ENCODE data around the gene SEMA3C.

SEMA3C gene

DNA sequence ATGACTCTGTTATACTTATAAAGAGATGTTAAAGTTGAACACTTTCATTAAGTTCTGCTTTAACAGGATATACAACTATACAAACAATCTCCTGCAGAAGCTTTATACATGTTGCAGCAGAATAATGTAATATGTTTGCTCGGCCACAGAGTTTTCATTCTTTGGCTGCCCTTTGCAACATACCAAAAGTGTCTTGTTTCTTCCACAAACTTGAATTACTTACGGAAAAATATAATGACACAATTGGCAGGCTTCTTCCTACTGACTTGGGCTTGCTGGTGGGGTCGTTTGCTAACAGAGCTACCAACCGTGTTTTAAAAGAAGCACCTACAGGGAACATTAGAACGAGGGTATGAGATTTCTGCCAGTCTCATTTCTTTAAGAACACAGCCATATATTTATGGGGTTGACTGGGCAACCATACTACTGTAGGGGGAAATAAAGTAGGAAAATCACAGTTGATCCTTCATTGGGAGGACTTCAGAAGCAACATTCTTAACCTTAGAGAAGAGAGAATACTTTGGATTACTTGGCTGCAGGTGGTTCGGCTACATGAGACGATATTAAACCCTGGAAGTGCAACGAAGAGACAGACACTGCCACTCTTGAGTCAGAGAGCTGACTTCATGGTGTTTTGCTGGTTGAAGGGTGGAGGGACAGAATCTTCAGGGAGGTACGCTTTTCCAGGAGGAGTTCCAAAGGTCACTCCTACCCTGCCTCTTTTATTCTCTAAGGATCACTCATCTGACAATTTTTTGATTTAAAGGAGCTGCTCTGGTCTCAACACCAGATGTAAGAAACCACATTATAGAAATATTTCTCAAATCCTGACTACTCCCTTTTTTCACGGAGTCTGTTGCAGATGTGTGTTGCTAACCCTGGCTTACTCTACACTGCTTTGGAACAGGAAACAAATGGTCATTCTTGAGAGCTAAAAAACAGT lies 123.9 kb downstream of the SEMA3C start:
- DNase-seq: no peak
- no peak for TF ChIP-seq POLR2A (IDR thresholded peaks at IDR 0.05; ENCODE audit: low read length)

DNA sequence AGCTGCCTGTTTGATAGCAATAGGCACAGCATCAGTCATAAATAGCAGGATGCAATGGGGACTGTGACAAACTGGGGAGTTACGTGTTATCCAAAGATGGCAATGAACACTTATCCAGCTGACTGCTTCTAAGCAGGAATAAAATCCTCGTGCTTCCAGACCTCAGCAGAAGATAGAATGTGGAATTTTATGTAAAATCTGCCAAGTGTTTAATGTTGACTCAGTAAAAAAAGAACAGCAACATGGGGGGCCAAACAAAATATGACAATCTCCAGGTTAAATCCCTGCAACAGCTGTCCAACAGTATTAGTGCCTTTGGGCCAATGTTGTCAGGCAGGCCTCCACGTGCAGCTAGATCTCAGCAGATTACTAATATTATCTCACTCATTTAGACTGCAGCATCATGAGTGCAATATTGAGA lies 127.3 kb downstream of the SEMA3C start:
- TF ChIP-seq GATA1 (IDR thresholded peaks at IDR 0.05; ENCODE audit: low read depth, low read length) (no peak), POLR2A (IDR thresholded peaks at IDR 0.05; ENCODE audit: low read length) (no peak)
- no peak for DNase-seq

DNA sequence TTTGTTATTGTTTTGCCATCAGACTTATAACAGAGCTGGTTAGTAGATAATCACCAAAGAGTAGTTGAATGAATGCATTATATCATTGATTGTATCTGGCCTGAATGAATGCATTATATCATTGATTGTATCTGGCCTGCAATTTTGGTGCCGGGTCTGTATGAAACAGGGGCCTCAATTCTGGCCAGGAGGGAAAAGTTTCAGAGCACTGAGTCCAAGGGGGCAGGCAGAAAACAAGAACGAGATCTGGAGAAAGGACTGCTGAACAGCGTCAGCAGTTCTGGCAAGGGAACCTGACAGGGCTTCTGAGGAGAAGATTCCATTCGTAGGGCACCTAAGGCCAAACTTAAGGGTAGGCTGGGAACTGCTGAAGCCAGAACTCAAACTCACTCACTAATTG lies 128.0 kb downstream of the SEMA3C start:
- DNase-seq: no peak
- TF ChIP-seq GATA1 (IDR thresholded peaks at IDR 0.05; ENCODE audit: low read depth, low read length) (no peak), POLR2A (IDR thresholded peaks at IDR 0.05; ENCODE audit: low read length) (no peak)

DNA sequence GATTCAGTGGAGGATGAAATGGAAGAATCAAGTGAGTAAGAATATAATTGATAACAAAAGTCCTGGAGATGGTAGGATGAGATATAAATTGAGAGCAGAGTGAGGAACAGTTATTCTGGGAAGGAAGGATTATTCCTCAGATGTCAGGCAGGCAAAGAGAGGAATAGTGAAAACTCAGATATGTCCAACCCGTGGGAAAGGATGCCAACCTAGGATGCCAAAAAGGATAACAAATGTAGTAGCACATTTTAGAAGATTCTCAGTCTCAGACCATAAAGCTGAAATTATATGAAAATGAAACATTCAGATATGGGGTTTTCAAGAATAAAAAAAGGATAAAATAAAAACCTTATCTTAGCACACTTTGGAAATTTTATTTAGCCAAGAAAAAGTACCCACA lies 131.1 kb downstream of the SEMA3C start:
- DNase-seq: no peak
- TF ChIP-seq POLR2A (IDR thresholded peaks at IDR 0.05; ENCODE audit: low read length): no peak
- no peak for TF ChIP-seq GATA1 (IDR thresholded peaks at IDR 0.05; ENCODE audit: low read depth, low read length)

DNA sequence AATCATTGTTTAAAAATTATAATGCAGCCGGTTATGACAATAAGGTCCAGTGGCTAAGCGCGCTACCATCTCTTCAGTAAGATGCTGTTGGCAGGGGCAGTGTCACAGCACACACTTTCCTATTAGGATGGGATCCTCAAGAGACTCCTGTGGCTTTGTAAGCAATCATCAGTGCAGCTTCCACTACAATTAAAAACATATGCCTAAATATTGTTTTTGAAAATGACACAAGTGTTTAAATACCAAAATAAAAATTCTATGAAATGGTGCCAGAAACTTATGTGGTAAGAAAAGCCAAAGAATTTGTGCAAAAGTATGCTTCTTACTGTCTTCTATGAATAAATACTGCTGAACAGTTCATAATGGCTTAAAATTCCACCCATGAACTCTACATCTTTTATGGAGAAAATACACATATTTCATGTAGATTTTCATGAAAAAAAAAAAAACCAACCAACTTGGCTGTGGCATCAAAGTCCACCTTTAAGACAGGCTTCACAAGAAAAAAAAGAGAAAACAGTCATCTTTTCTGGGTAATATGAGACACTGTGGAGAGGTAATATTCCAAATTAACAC lies 132.8 kb downstream of the SEMA3C start:
- no peak for DNase-seq
- TF ChIP-seq POLR2A (IDR thresholded peaks at IDR 0.05; ENCODE audit: low read length): no peak
- TF ChIP-seq GATA1 (IDR thresholded peaks at IDR 0.05; ENCODE audit: low read depth, low read length): no peak

DNA sequence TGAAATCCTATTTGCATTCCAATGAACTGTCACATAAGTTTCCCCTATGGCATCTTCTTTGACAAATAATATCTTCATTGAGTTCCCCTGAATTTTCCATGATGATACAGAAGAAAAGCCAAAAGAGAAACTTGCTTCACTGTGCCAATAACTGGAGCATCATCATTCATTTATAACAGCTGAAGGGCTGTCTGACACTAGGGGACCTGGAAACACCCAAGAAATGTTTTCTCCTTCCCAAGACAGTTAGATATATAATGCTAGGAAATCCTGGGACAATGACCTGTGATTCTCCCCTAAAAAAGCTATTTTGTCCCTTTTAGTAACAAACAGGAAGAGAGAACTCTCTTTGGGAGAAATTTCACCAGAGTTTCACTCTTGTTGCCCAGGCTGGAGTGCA lies 133.6 kb downstream of the SEMA3C start:
- TF ChIP-seq POLR2A (IDR thresholded peaks at IDR 0.05; ENCODE audit: low read length) (no peak), GATA1 (IDR thresholded peaks at IDR 0.05; ENCODE audit: low read depth, low read length) (no peak)
- DNase-seq: no peak

DNA sequence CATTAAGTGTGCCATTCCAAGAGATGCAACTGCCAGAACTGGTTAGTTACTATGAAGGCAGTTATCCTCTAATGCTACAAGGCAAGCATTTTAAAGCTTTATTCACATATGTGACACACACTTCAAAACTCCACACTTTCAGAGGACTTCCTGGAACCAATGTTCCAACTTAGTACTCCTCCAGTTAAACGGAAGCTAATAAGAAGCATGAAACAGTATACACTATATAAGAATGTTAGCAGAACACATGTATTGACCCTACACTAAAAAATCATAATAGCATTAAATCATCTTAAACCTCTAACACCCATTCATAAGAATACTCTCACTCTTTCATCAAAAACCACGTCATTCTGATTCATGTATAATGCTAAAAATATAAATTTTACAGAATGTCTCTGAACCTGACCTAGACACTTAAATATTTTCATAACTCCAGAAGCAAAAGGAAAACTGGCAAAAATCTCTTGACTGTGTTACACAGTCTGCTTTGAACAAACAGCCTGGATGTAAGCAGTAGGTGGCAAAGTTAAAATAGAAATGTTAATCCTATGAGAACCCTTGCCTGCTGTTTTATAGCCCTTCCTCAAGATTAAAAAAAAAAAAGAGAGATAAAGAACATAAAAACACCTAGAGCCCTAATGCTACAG lies 135.0 kb downstream of the SEMA3C start:
- no peak for TF ChIP-seq POLR2A (IDR thresholded peaks at IDR 0.05; ENCODE audit: low read length)
- no peak for TF ChIP-seq GATA1 (IDR thresholded peaks at IDR 0.05; ENCODE audit: low read depth, low read length)
- no peak for DNase-seq

DNA sequence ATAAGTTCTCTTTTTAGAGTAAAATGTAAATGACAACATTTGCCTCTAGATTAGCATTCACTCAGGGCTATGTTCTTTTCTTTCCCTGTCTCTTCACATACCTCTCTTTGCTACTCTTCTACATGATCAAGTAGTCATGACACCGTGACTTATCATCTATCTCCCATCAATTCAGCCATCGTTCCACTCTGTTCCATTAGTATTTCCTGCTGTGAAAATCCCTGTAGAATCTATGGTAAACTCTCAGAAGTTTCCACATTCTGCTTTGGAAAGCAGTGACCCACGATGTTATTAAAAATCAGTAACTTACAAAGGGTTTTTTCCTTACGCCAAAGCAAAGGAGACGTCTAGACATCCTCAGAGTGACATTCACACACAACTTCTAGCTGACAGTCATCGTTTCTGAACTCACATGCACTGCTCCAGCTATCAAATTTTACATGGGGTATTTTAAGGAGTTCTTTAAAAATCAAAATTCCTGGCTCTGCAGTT lies 135.6 kb downstream of the SEMA3C start:
- DNase-seq: no peak
- TF ChIP-seq GATA1 (IDR thresholded peaks at IDR 0.05; ENCODE audit: low read depth, low read length) (no peak), POLR2A (IDR thresholded peaks at IDR 0.05; ENCODE audit: low read length) (no peak)

DNA sequence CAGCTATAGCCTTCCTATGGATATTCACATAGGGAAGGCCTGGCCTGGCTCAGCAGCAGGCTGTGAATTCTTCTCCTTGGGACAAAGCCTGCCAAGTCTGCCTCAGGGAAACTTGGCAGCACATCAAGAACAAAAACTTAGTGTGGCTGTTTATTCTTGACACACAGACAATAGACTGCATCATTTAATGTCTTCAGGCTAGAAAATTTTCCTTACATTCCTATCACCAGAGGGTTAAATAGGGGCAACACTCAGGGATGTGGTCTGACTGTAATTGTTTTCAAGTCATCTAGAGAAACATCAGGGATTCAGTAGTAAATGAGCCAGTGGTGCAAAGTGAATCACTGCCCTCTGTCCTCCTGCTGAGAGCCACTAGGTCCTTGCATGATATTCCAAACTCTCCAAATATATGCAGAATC lies 137.3 kb downstream of the SEMA3C start:
- no peak for DNase-seq
- TF ChIP-seq GATA1 (IDR thresholded peaks at IDR 0.05; ENCODE audit: low read depth, low read length) (no peak), POLR2A (IDR thresholded peaks at IDR 0.05; ENCODE audit: low read length) (no peak)

DNA sequence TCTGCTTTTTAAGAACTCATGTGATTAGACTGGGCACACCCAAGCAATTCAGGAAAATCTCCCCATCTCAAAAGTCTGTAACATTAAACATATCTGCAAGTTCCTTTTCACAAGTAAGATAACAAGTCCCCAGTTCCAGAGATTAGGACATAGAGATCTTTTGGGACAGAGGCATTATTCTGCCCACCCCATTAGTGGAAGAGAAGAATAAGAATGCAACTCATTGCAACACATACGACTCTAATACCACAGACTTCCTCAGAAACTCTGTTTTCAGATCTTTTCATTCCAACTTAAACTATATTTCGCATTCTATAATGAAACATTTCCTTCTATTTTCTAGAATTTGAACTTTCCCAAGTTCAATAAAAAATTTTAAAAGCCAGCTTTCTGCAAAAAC lies 137.7 kb downstream of the SEMA3C start:
- no peak for DNase-seq
- TF ChIP-seq POLR2A (IDR thresholded peaks at IDR 0.05; ENCODE audit: low read length) (no peak), GATA1 (IDR thresholded peaks at IDR 0.05; ENCODE audit: low read depth, low read length) (no peak)

DNA sequence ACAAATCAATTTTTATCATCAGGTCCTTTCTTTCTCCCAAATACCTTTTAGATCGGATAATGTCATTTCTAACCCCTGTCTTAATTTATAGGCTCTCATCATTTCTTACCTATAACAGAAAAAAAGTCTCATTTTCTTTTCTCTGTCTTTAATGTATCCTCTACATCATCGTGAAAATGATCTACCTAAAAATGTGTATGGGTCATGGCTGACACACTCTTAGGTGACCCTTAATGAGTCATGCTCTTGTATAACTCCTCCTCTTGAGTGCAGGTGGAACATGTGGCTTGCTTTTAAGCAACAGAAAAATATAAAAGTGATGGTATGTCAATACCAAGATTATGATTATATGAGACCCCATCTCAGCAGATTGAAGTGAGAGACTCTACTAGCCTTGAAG lies 139.4 kb downstream of the SEMA3C start:
- no peak for DNase-seq
- TF ChIP-seq GATA1 (IDR thresholded peaks at IDR 0.05; ENCODE audit: low read depth, low read length): no peak
- no peak for TF ChIP-seq POLR2A (IDR thresholded peaks at IDR 0.05; ENCODE audit: low read length)

DNA sequence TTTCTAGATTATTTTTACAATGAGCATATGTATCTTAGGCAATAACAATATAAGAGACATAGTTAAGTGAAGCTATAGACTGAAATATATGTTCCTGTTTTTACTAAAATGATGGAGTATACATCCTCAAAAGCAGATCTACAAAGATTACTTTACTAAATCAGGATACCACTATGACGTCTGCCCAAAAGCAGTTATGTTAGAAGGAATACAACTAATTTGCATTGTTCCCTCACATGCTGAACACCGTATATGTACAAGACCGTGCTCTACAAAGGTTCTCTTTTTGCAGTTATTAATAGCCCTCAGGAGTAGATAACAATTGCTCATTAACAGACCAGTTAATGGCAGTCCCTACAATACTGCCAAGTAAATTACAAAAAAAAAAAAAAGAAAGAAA lies 143.0 kb downstream of the SEMA3C start:
- TF ChIP-seq POLR2A (IDR thresholded peaks at IDR 0.05; ENCODE audit: low read length) (no peak), GATA1 (IDR thresholded peaks at IDR 0.05; ENCODE audit: low read depth, low read length) (no peak)

DNA sequence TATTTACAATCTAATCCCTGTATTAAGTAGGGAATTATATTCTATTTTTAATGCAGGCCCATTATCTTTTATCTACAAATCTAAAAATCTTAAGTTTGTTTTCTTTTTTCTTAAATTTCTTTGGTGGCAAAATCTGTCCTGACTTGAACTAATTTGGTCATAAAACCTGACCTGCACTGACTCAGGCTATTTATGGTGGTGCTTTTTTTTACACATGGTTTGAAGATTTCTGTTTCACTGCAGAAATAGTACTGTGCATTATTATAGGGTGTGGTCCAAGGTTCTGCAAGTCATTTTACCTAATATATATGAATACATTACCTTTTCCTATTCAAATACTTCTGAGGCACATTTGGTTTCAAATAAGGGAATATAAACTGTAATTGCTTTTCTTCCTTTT lies 143.4 kb downstream of the SEMA3C start:
- TF ChIP-seq GATA1 (IDR thresholded peaks at IDR 0.05; ENCODE audit: low read depth, low read length) (no peak), POLR2A (IDR thresholded peaks at IDR 0.05; ENCODE audit: low read length) (no peak)
- no peak for DNase-seq

More for the DNA sequence above, 143.0 kb downstream of the SEMA3C start:
- no peak for DNase-seq

DNA sequence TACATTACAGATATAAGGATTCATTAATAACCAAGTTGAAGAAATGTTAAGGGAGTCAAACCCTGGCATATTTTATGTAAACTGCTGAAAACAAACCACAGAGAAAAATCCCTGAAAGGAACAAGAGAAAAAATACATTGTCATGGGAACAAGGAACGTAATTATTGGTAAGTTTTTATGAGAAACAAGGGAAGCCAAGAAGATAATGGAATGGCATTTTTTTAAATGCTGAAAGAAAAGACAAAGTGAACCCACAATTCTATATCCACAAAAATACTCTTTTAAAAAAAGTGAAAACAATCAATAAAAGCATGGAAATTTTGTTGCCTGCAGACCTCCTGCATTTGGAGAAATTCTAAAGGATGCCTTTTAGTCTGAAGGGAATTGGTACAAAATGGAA lies 144.0 kb downstream of the SEMA3C start:
- TF ChIP-seq GATA1 (IDR thresholded peaks at IDR 0.05; ENCODE audit: low read depth, low read length): no peak
- no peak for TF ChIP-seq POLR2A (IDR thresholded peaks at IDR 0.05; ENCODE audit: low read length)
- no peak for DNase-seq
